Gastrocnemius medialis (tissue), 4 donors: ENCODE measurements around the gene SPAG6. TPM values are rescaled to one million over a fixed set of nuclear protein-coding genes. Genes with fewer than 3 reads are reported as not detected.

Experiments
- ATAC-seq, 2 donors: fragments of 150-250 bp; one replicate each; pipeline ENCODE4 v1.9.1; 2016
- DNase-seq, 2 donors: peaks; one replicate each; pipeline ENCODE4 v3.0.0-alpha.2; 2019
- H3K27ac ChIP-seq, 4 donors: fragments of 200-600 bp; sonication (generic); 1 replicate in 1 of 4; 2 replicates in 3 of 4; pipeline ENCODE4 v1.5.1; 2016 to 2018; ENCODE audit warnings: mild to moderate bottlenecking in 2 of 4, moderate library complexity in 1 of 4
- H3K27me3 ChIP-seq, 3 donors: fragments of 200-600 bp; sonication (generic) in 2 of 3; 1 replicate in 1 of 3; 2 replicates in 2 of 3; pipeline versions ENCODE4 v1.5.1 to v1.6.0; 2016 to 2019; ENCODE audit warnings: mild to moderate bottlenecking in 1 of 3, moderate library complexity in 1 of 3
- H3K36me3 ChIP-seq, 2 donors: fragments of 200-600 bp; sonication (generic) in 1 of 2; one replicate each; pipeline ENCODE4 v1.5.1; 2017 to 2018
- H3K4me1 ChIP-seq, 2 donors: fragments of 200-600 bp; sonication (generic) in 1 of 2; one replicate each; pipeline ENCODE4 v1.5.1; 2016 to 2017; ENCODE audit warnings: mild to moderate bottlenecking in 2 of 2
- H3K4me3 ChIP-seq, 4 donors: fragments of 200-600 bp; sonication (generic) in 3 of 4; 1 replicate in 1 of 4; 2 replicates in 3 of 4; pipeline ENCODE4 v1.5.1; 2016 to 2019; ENCODE audit warnings: mild to moderate bottlenecking in 2 of 4
- H3K9me3 ChIP-seq, 3 donors: fragments of 200-600 bp; sonication (generic) in 2 of 3; 1 replicate in 1 of 3; 2 replicates in 2 of 3; pipeline ENCODE4 v1.5.1; 2016 to 2019
- CTCF ChIP-seq, 5 experiments: fragments of 450-650 bp in 3 of 5; fragments of 200-600 bp in 2 of 5; sonication (generic) in 2 of 5; IDR thresholded peaks in 4 of 5; conservative IDR thresholded peaks in 1 of 5; 1 replicate in 4 of 5; 2 replicates in 1 of 5; pipeline ENCODE4 v1.5.1; 2016 to 2019; ENCODE audit warnings: antibody characterized with exemption in 5 of 5, mild to moderate bottlenecking in 3 of 5, moderate library complexity in 3 of 5
- POLR2A ChIP-seq, 2 donors: fragments of 450-650 bp; IDR thresholded peaks; one replicate each; pipeline ENCODE4 v1.6.1; 2017; ENCODE audit warnings: antibody characterized with exemption in 2 of 2, mild to moderate bottlenecking in 2 of 2, moderate library complexity in 2 of 2
- in situ Hi-C, 4 donors: fragments of 200-750 bp; cut with MboI; loops; one replicate each; pipeline versions ENCODE4 v1.15.0 to v1.8.0; 2017; ENCODE audit warnings: low sequenced_read_pairs in 4 of 4
- intact Hi-C: fragments of 100-400 bp; cut with DNase I; formaldehyde crosslinking; loops from one replicate; pipeline ENCODE4 v1.15.1; 2023; ENCODE audit warnings: low total_unique reads
- total RNA-seq, 4 donors: library from RNA; depleted of rRNA; stranded (reverse); fragments of >200 nt; gene quantifications; one replicate each; pipeline versions ENCODE4 v1.1.0 to v1.2.3, GENCODE V29; 2016

Gene SPAG6
- total RNA-seq, result under 1 TPM in 1 of 4 donors, not detected in 3; 0.12 TPM

- peak within 1 kb of the TSS in 2 of 4 donors; percentile 24 to 45 for H3K4me3 ChIP-seq
- H3K4me1 ChIP-seq, result peaks cover 0 to 7% of the 10 kb centered on the region in 2 donors
- peaks cover 52 to 60% (median 59%) of the 10 kb centered on the region in 3 donors for H3K27me3 ChIP-seq
- DNase-seq, result no peak
- H3K27ac ChIP-seq, result no peak within 1 kb of the TSS
- in situ Hi-C loops, result no loop called here
- H3K9me3 ChIP-seq, result no peaks in the 10 kb centered on the region
- no peak for ATAC-seq
- no peaks in the 10 kb centered on the region for H3K36me3 ChIP-seq
- intact Hi-C loops, result no loop called here
- TF ChIP-seq POLR2A (IDR thresholded peaks at IDR 0.05) (no peak), CTCF (IDR thresholded peaks at IDR 0.05 in 4 of 5, conservative IDR thresholded peaks at IDR 0.05 in 1 of 5) (no peak)
These were observed at the start of gene SPAG6 for GRCh38 chr10:22345301-22346095. Gene SPAG6 (plus strand): TSS chr10:22345496. CDS start chr10:22345612, 116 bp downstream.

- Histone ChIP-seq H3K9me3 (no peaks in the 10 kb centered on the region), H3K27ac (no peak overlapping the region), H3K4me3 (no peak overlapping the region), H3K27me3 (no peaks in the 10 kb centered on the region), H3K36me3 (no peaks in the 10 kb centered on the region), H3K4me1 (no peaks in the 10 kb centered on the region)
- in situ Hi-C loops (loop anchor here in 2 of 4 donors (25.0 kb wide), 2 partner anchors 789 to 1136 kb away; partner anchors contain the start of gene OTUD1 (in 1 of the 2)), intact Hi-C loops (no loop called here)
- ATAC-seq, result no peak
- DNase-seq, result no peak
- no peak for TF ChIP-seq CTCF (IDR thresholded peaks at IDR 0.05 in 4 of 5, conservative IDR thresholded peaks at IDR 0.05 in 1 of 5)
- TF ChIP-seq POLR2A (IDR thresholded peaks at IDR 0.05), result no peak
These were observed 44.1 kb upstream of the SPAG6 start for GRCh38 chr10:22301193-22301592.

DNA sequence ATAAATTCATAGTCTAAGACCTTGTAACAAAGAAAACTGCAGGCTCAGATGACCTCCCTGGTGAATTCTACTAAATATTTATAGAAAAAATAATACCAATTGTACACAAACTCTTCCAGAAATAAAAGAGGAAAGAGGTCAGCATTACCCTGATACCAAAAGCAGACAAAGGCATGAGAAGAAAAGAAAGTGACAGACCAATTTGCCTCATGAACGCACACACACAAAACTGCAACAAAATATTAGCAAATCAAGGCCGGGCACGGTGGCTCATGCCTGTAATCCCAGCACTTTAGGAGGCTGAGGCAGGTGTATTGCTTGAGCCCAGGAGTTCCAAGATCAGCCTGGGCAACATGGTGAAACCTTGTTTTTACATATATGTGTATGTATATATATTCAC, 41.8 kb upstream of the SPAG6 start:
- intact Hi-C loops, result no loop called here
- no peaks in the 10 kb centered on the region for H3K4me1 ChIP-seq
- in situ Hi-C loops, result loop anchor here in 2 of 4 donors (25.0 kb wide), 2 partner anchors 791 to 1134 kb away; partner anchors contain the start of gene OTUD1 (in 1 of the 2)
- H3K27ac ChIP-seq, result no peak overlapping the region
- no peak for TF ChIP-seq POLR2A (IDR thresholded peaks at IDR 0.05)
- no peak for TF ChIP-seq CTCF (IDR thresholded peaks at IDR 0.05 in 4 of 5, conservative IDR thresholded peaks at IDR 0.05 in 1 of 5)
- H3K4me3 ChIP-seq, result no peak overlapping the region
- ATAC-seq (no peak), DNase-seq (no peak)
- no peaks in the 10 kb centered on the region for H3K27me3 ChIP-seq
- H3K9me3 ChIP-seq, result no peaks in the 10 kb centered on the region
- H3K36me3 ChIP-seq, result no peaks in the 10 kb centered on the region

DNA sequence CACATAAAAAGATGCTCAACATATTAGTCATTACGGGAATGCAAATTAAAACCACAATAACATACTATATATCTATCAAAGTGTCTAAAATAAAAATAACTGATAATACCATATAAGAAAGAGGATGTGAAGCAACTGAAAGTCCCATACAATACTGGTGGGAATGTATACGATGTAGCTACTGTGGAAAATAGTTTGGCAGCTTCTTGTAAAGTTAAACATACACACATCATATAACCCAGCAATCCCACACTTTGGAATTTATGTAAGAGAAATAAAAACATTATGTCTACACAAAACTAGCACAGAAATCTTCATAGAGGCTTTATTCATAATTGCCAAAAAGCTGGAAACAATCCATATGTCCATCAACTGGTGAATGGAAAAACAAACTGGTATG, 39.6 kb upstream of the SPAG6 start:
- in situ Hi-C loops, result loop anchor here in 2 of 4 donors (25.0 kb wide), 2 partner anchors 793 to 1132 kb away; partner anchors contain the start of gene OTUD1 (in 1 of the 2)
- no peak overlapping the region for H3K4me3 ChIP-seq

More for the DNA sequence above, 39.6 kb upstream of the SPAG6 start:
- Histone ChIP-seq H3K27ac (no peak overlapping the region), H3K9me3 (no peaks in the 10 kb centered on the region), H3K27me3 (no peaks in the 10 kb centered on the region), H3K4me1 (no peaks in the 10 kb centered on the region), H3K36me3 (no peaks in the 10 kb centered on the region)
- DNase-seq (no peak), ATAC-seq (no peak)
- TF ChIP-seq CTCF (IDR thresholded peaks at IDR 0.05 in 4 of 5, conservative IDR thresholded peaks at IDR 0.05 in 1 of 5) (no peak), POLR2A (IDR thresholded peaks at IDR 0.05) (no peak)
- intact Hi-C loops, result no loop called here
